Medulla oblongata (tissue), 1 donor: ENCODE data around the gene OR6Y1.

ENCODE experiments used
- DNase-seq: peaks from one replicate; pipeline ENCODE4 v3.0.0-alpha.2; 2015; ENCODE audit errors: extremely low spot score

OR6Y1 gene

GRCh38 chr1:158554352-158554751, at the start of gene OR6Y1:
OR6Y1 (minus strand) TSS chr1:158554405; CDS start chr1:158548105, 6,300 bp downstream.
- no peak for DNase-seq

GRCh38 chr1:158600735-158601134, 46.5 kb upstream of the OR6Y1 start:
- DNase-seq: no peak

GRCh38 chr1:158586942-158587341, 32.7 kb upstream of the OR6Y1 start:
- DNase-seq: no peak

GRCh38 chr1:158583962-158584361, 29.8 kb upstream of the OR6Y1 start:
- no peak for DNase-seq

- no peak for DNase-seq
Observed at GRCh38 chr1:158579733-158580132, 25.5 kb upstream of the OR6Y1 start, which contains the start of gene OR10X1. OR10X1 (minus strand) TSS chr1:158579899; CDS start chr1:158579899, 0 bp downstream.

GRCh38 chr1:158577561-158577960, 23.4 kb upstream of the OR6Y1 start:
- no peak for DNase-seq

- no peak for DNase-seq
Observed at GRCh38 chr1:158572226-158572625, 18.0 kb upstream of the OR6Y1 start.

GRCh38 chr1:158570480-158570879, 16.3 kb upstream of the OR6Y1 start, which contains the start of gene OR6P1:
OR6P1 (minus strand) TSS chr1:158570580; CDS start chr1:158563604, 6,976 bp downstream.
- no peak for DNase-seq

GRCh38 chr1:158564608-158565007, 10.4 kb upstream of the OR6Y1 start:
- no peak for DNase-seq

GRCh38 chr1:158563853-158564252, 9.6 kb upstream of the OR6Y1 start:
- no peak for DNase-seq

- DNase-seq: no peak
Observed at GRCh38 chr1:158559696-158560095, 5.5 kb upstream of the OR6Y1 start.

- DNase-seq: no peak
Observed at GRCh38 chr1:158552296-158552695, 1.9 kb downstream of the OR6Y1 start.

- no peak for DNase-seq
Observed at GRCh38 chr1:158547533-158547932, 6.7 kb downstream of the OR6Y1 start.

GRCh38 chr1:158537609-158538008, 16.6 kb downstream of the OR6Y1 start:
- DNase-seq: no peak

GRCh38 chr1:158534496-158534895, 19.7 kb downstream of the OR6Y1 start:
- DNase-seq: no peak

- DNase-seq: peak; percentile 56
Observed at GRCh38 chr1:158527190-158527815, 26.9 kb downstream of the OR6Y1 start.

- no peak for DNase-seq
Observed at GRCh38 chr1:158521666-158522058, 32.5 kb downstream of the OR6Y1 start.

- DNase-seq: no peak
Observed at GRCh38 chr1:158520955-158521665, 33.1 kb downstream of the OR6Y1 start.

- DNase-seq: no peak
Observed at GRCh38 chr1:158520021-158520420, 34.2 kb downstream of the OR6Y1 start.

GRCh38 chr1:158516966-158517365, 37.2 kb downstream of the OR6Y1 start:
- peak; percentile 30 for DNase-seq

- DNase-seq: no peak
Observed at GRCh38 chr1:158509471-158510156, 44.6 kb downstream of the OR6Y1 start.

GRCh38 chr1:158507511-158507910, 46.7 kb downstream of the OR6Y1 start:
- no peak for DNase-seq
